Keratinocyte (primary cell): ENCODE data around the gene ANXA3. TPM values are rescaled to one million over a fixed set of nuclear protein-coding genes. Genes with fewer than 3 reads are reported as not detected.

Source experiments
- DNase-seq: peaks from one replicate; pipeline ENCODE4 v3.0.0-alpha.2; 2011; ENCODE audit warnings: low read depth, missing footprints, low spot score
- FAIRE-seq: peaks from 2 replicates; lab custom pipeline; 2011; peaks lifted over from hg19 to GRCh38; lab: Jason Lieb, UNC
- H2AFZ ChIP-seq: 2 replicates; pipeline ENCODE4 v1.6.0; 2012; ENCODE audit warnings: low read length, control low read depth, inconsistent platforms; ENCODE audit not compliant: control insufficient read depth
- H3K27ac ChIP-seq: 2 replicates; pipeline ENCODE4 v1.5.1; 2011; ENCODE audit warnings: low read length; ENCODE audit not compliant: control insufficient read depth, insufficient read depth
- H3K27me3 ChIP-seq: 3 replicates; pipeline ENCODE4 v1.6.0; 2011; ENCODE audit warnings: low read length; ENCODE audit not compliant: control insufficient read depth, insufficient read depth; ENCODE audit errors: extremely low read depth
- H3K36me3 ChIP-seq, 2 experiments: 2 replicates in 1 of 2; 3 replicates in 1 of 2; pipeline ENCODE4 v1.5.1; 2011; ENCODE audit warnings: low read length in 2 of 2, mild to moderate bottlenecking in 1 of 2; ENCODE audit not compliant: control insufficient read depth in 2 of 2, insufficient read depth in 2 of 2; ENCODE audit errors: extremely low read depth in 1 of 2
- H3K4me1 ChIP-seq: 3 replicates; pipeline ENCODE4 v1.5.1; 2011; ENCODE audit warnings: low read length; ENCODE audit not compliant: control insufficient read depth, insufficient read depth; ENCODE audit errors: extremely low read depth
- H3K4me2 ChIP-seq: 3 replicates; pipeline ENCODE4 v1.6.0; 2011; ENCODE audit warnings: low read depth, low read length; ENCODE audit not compliant: control insufficient read depth, insufficient read depth; ENCODE audit errors: extremely low read depth
- H3K4me3 ChIP-seq, 3 experiments: fragments of 200-600 bp in 1 of 3; sonication (generic) in 1 of 3; 2 replicates in 2 of 3; 3 replicates in 1 of 3; pipeline ENCODE4 v1.5.1; 2011 to 2016; ENCODE audit warnings: low read length in 3 of 3, mild to moderate bottlenecking in 3 of 3, control low read depth in 2 of 3, inconsistent platforms in 1 of 3, low read depth in 1 of 3, mixed read lengths in 1 of 3, mixed run types in 1 of 3, moderate library complexity in 1 of 3; ENCODE audit not compliant: control insufficient read depth in 2 of 3, insufficient read depth in 2 of 3; ENCODE audit errors: extremely low read depth in 1 of 3
- H3K79me2 ChIP-seq: 2 replicates; pipeline ENCODE4 v1.6.0; 2012; ENCODE audit warnings: low read length; ENCODE audit not compliant: control insufficient read depth, insufficient read depth
- H3K9ac ChIP-seq: 3 replicates; pipeline ENCODE4 v1.6.0; 2011; ENCODE audit warnings: low read length; ENCODE audit not compliant: control insufficient read depth, insufficient read depth; ENCODE audit errors: extremely low read depth
- H3K9me1 ChIP-seq: 3 replicates; pipeline ENCODE4 v1.6.0; 2011; ENCODE audit warnings: low read length; ENCODE audit not compliant: control insufficient read depth, insufficient read depth; ENCODE audit errors: extremely low read depth
- H3K9me3 ChIP-seq: 2 replicates; pipeline ENCODE4 v1.5.1; 2012; ENCODE audit warnings: low read depth, low read length; ENCODE audit not compliant: control insufficient read depth
- H4K20me1 ChIP-seq: 3 replicates; pipeline ENCODE4 v1.6.0; 2011; ENCODE audit warnings: low read length; ENCODE audit not compliant: control insufficient read depth, insufficient read depth; ENCODE audit errors: extremely low read depth
- EZH2 ChIP-seq: IDR thresholded peaks from one replicate; pipeline ENCODE4 v1.6.1; 2012; ENCODE audit warnings: inconsistent platforms, mild to moderate bottlenecking, low read length, moderate library complexity
- dilution Hi-C: fragments of 300-500 bp; cut with MboI; formaldehyde crosslinking; loops from one replicate; pipeline ENCODE4 v1.7.0; 2020; ENCODE audit warnings: low sequenced_read_pairs; ENCODE audit not compliant: extremely low pct_ligation_motif_present
- polyA plus RNA-seq, 5 experiments: library from polyadenylated mRNA; depleted of rRNA in 3 of 5; stranded (reverse) in 3 of 5; stranded (forward) in 1 of 5; unstranded in 1 of 5; fragments of >200 nt; gene quantifications; 1 replicate in 1 of 5; 2 replicates in 3 of 5; 3 replicates in 1 of 5; pipeline versions ENCODE4 v1.2.1 to v1.2.3, GENCODE V29; 2011 to 2012; ENCODE audit warnings: missing spikeins in 2 of 5, low read depth in 1 of 5, low replicate concordance in 1 of 5
- TF ChIP-seq, protein P1 (sequence below), 3 experiments: IDR thresholded peaks in 1 of 3; conservative IDR thresholded peaks in 1 of 3; optimal IDR thresholded peaks in 1 of 3; 2 replicates in 2 of 3; 3 replicates in 1 of 3; pipeline versions ENCODE3 to v1.5.1; 2011; ENCODE audit warnings: low read length in 3 of 3, mild to moderate bottlenecking in 3 of 3, moderate library complexity in 2 of 3, control low read depth in 1 of 3, inconsistent platforms in 1 of 3; ENCODE audit not compliant: insufficient read depth in 2 of 3; ENCODE audit errors: extremely low read depth in 1 of 3

The ANXA3 gene
- polyA plus RNA-seq, 1 donor (not counting 4 experiments of a cell fraction or from before 2014, with no cell fraction given), result 463 TPM

DNA sequence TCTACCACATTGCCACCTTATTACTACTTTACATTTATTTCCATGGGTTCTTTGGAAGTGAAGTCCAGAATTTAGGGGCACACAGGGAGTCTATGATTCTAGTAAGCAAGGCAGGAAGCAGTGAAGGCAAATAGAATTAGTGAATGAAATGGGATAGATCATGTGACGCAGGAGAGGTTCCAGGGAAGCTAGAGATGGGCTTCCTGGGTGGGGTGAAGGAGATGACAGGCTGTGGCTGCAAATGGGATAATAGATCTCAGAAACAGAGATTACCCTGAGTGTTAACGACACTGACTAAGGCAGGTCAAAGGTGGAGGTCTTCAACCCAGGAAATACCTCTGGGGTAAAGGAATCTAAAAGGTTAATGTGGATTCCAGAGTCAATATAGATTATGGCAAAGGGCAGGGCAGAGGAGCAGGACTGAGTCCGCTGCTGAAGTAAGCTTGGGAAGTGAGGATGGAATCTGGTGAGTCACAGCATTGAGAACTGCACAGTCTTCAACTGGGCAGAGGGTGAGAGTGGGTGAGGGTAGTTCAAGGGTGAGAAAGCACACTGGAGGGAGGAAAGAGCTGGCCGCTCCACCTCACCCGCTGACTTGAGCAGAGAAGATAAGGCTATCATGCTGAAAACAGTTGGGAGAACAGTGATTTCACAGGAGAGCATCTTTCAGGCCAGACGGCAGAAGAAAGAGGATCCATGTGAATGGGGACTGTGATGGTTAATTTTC, 70.8 kb downstream of the ANXA3 start:
- no peak overlapping the region for H3K9ac ChIP-seq
- no peak overlapping the region for H3K27ac ChIP-seq
- dilution Hi-C loops, result loop anchor here (25.0 kb wide), 1 partner anchor 240 kb away; no protein-coding TSS in a partner anchor
- H3K4me3 ChIP-seq, result no peak overlapping the region
- no peaks in the 10 kb centered on the region for H3K36me3 ChIP-seq
- H3K9me1 ChIP-seq, result no peaks in the 10 kb centered on the region
- no peak overlapping the region for H3K4me2 ChIP-seq
- no peaks in the 10 kb centered on the region for H4K20me1 ChIP-seq
- DNase-seq (no peak), FAIRE-seq (no peak)
- no peak overlapping the region for H2AFZ ChIP-seq
- TF ChIP-seq, protein P1, sequence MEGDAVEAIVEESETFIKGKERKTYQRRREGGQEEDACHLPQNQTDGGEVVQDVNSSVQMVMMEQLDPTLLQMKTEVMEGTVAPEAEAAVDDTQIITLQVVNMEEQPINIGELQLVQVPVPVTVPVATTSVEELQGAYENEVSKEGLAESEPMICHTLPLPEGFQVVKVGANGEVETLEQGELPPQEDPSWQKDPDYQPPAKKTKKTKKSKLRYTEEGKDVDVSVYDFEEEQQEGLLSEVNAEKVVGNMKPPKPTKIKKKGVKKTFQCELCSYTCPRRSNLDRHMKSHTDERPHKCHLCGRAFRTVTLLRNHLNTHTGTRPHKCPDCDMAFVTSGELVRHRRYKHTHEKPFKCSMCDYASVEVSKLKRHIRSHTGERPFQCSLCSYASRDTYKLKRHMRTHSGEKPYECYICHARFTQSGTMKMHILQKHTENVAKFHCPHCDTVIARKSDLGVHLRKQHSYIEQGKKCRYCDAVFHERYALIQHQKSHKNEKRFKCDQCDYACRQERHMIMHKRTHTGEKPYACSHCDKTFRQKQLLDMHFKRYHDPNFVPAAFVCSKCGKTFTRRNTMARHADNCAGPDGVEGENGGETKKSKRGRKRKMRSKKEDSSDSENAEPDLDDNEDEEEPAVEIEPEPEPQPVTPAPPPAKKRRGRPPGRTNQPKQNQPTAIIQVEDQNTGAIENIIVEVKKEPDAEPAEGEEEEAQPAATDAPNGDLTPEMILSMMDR (optimal IDR thresholded peaks at IDR 0.05 in 1 of 3, IDR thresholded peaks at IDR 0.05 in 1 of 3, conservative IDR thresholded peaks at IDR 0.05 in 1 of 3; ENCODE audit: extremely low read depth in 1 of 3, insufficient read depth in 2 of 3, low read length in 3 of 3), result no peak
- no peak for TF ChIP-seq EZH2
- no peaks in the 10 kb centered on the region for H3K9me3 ChIP-seq
- no peaks in the 10 kb centered on the region for H3K79me2 ChIP-seq
- H3K4me1 ChIP-seq, result peaks cover 8% of the 10 kb centered on the region
- no peaks in the 10 kb centered on the region for H3K27me3 ChIP-seq

DNA sequence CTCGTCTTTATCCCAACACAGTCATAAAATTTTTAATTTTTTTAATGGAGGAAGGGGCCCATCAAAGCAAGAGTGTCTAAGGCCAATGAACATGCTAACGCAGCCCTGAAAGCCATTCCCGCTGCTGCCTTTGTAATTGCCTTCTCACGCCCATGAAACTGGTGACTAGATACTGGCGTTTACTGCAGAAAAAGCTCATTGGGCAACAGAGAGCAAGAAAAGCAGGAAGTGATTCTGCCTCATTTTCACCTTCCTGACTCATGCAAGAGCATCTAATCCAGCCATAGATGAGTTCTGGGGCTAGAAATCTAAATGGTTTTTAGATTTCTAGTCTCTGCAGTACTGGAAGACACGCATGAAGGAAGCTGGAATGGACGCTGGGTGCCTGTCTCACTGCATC, 72.5 kb downstream of the ANXA3 start:
- H3K4me1 ChIP-seq, result peaks cover 16% of the 10 kb centered on the region
- H3K27me3 ChIP-seq, result no peaks in the 10 kb centered on the region
- no peak overlapping the region for H2AFZ ChIP-seq
- FAIRE-seq (no peak), DNase-seq (no peak)
- dilution Hi-C loops, result loop anchor here (25.0 kb wide), 1 partner anchor 238 kb away; no protein-coding TSS in a partner anchor
- H3K36me3 ChIP-seq, result no peaks in the 10 kb centered on the region
- no peak overlapping the region for H3K4me2 ChIP-seq
- no peak overlapping the region for H3K27ac ChIP-seq
- H3K9me1 ChIP-seq, result no peaks in the 10 kb centered on the region
- no peaks in the 10 kb centered on the region for H3K79me2 ChIP-seq
- no peaks in the 10 kb centered on the region for H4K20me1 ChIP-seq
- no peak overlapping the region for H3K9ac ChIP-seq
- no peak overlapping the region for H3K4me3 ChIP-seq
- no peaks in the 10 kb centered on the region for H3K9me3 ChIP-seq
- TF ChIP-seq, protein P1 (optimal IDR thresholded peaks at IDR 0.05 in 1 of 3, IDR thresholded peaks at IDR 0.05 in 1 of 3, conservative IDR thresholded peaks at IDR 0.05 in 1 of 3; ENCODE audit: extremely low read depth in 1 of 3, insufficient read depth in 2 of 3, low read length in 3 of 3), result no peak
